Measurements from ENCODE around the gene ILRUN. TPM values are rescaled to one million over a fixed set of nuclear protein-coding genes. Genes with fewer than 3 reads are reported as not detected.
"Not testable (repeated sequence)": the region's sequence is repeated elsewhere in the genome, so short reads cannot be mapped to it uniquely, and the experiment has no call there.

Gene ILRUN
- total RNA-seq = 62.1 and 64.9 TPM in 2 replicates

GRCh38 chr6:34696739-34697543 lies at the start of gene ILRUN:
Gene ILRUN, minus strand, starts transcription at chr6:34696767. Its CDS starts 164 bp downstream, at chr6:34696603.
- peak within 1 kb of the TSS; percentile 93 for H3K4me3 ChIP-seq (ENCODE audit: low read depth, low read length)
- FAIRE-seq = no peak
- H3K36me3 ChIP-seq (ENCODE audit: control insufficient read depth, insufficient read depth, low read length) = no peaks in the 10 kb centered on the region
- H3K27me3 ChIP-seq (ENCODE audit: control insufficient read depth, insufficient read depth, low read length) = no peaks in the 10 kb centered on the region
- TF ChIP-seq CTCF (IDR thresholded peaks at IDR 0.05; ENCODE audit: insufficient read depth, low read length, severe bottlenecking) = no peak
- peak; percentile 72 for DNase-seq (ENCODE audit: low read depth)

- no peaks in the 10 kb centered on the region for H3K36me3 ChIP-seq (ENCODE audit: control insufficient read depth, insufficient read depth, low read length)
- no peak for FAIRE-seq
- no peak for TF ChIP-seq CTCF (IDR thresholded peaks at IDR 0.05; ENCODE audit: insufficient read depth, low read length, severe bottlenecking)
- H3K27me3 ChIP-seq (ENCODE audit: control insufficient read depth, insufficient read depth, low read length) = no peaks in the 10 kb centered on the region
- no peak overlapping the region for H3K4me3 ChIP-seq (ENCODE audit: low read depth, low read length)
- DNase-seq (ENCODE audit: low read depth) = peak; percentile 93
Observed at GRCh38 chr6:34745277-34746103, 48.9 kb upstream of the ILRUN start.

- not testable (repeated sequence) for DNase-seq (ENCODE audit: low read depth); H3K36me3 ChIP-seq (ENCODE audit: control insufficient read depth, insufficient read depth, low read length); FAIRE-seq
Observed at GRCh38 chr6:34744294-34744647, 47.7 kb upstream of the ILRUN start.

GRCh38 chr6:34743625-34744293 lies 47.2 kb upstream of the ILRUN start:
- DNase-seq (ENCODE audit: low read depth) (peak; percentile 42), FAIRE-seq (no peak)
- Histone ChIP-seq H3K36me3 (ENCODE audit: control insufficient read depth, insufficient read depth, low read length) (no peaks in the 10 kb centered on the region), H3K27me3 (ENCODE audit: control insufficient read depth, insufficient read depth, low read length) (no peaks in the 10 kb centered on the region), H3K4me3 (ENCODE audit: low read depth, low read length) (no peak overlapping the region)
- TF ChIP-seq CTCF (IDR thresholded peaks at IDR 0.05; ENCODE audit: insufficient read depth, low read length, severe bottlenecking) = no peak

More at GRCh38 chr6:34744294-34744647, 47.7 kb upstream of the ILRUN start:
- not testable (repeated sequence) for H3K27me3 ChIP-seq (ENCODE audit: control insufficient read depth, insufficient read depth, low read length); H3K4me3 ChIP-seq (ENCODE audit: low read depth, low read length)

- Histone ChIP-seq H3K4me3 (ENCODE audit: low read depth, low read length) (no peak overlapping the region), H3K27me3 (ENCODE audit: control insufficient read depth, insufficient read depth, low read length) (no peaks in the 10 kb centered on the region), H3K36me3 (ENCODE audit: control insufficient read depth, insufficient read depth, low read length) (no peaks in the 10 kb centered on the region)
- FAIRE-seq (no peak), DNase-seq (ENCODE audit: low read depth) (peak; percentile 29)
- TF ChIP-seq CTCF (IDR thresholded peaks at IDR 0.05; ENCODE audit: insufficient read depth, low read length, severe bottlenecking) = no peak
Observed at GRCh38 chr6:34742094-34742493, 45.5 kb upstream of the ILRUN start.

- DNase-seq (ENCODE audit: low read depth) (no peak), FAIRE-seq (no peak)
- no peak for TF ChIP-seq CTCF (IDR thresholded peaks at IDR 0.05; ENCODE audit: insufficient read depth, low read length, severe bottlenecking)
- Histone ChIP-seq H3K4me3 (ENCODE audit: low read depth, low read length) (no peak overlapping the region), H3K27me3 (ENCODE audit: control insufficient read depth, insufficient read depth, low read length) (no peaks in the 10 kb centered on the region), H3K36me3 (ENCODE audit: control insufficient read depth, insufficient read depth, low read length) (no peaks in the 10 kb centered on the region)
Observed at GRCh38 chr6:34736823-34737222, 40.3 kb upstream of the ILRUN start.

Data from bronchial epithelial cell (primary cell).